Prostate gland (tissue), 2 donors: ENCODE results near the gene PTPRT.

Experiments used
- POLR2A ChIP-seq: fragments of 450-650 bp; IDR thresholded peaks from one replicate; pipeline ENCODE4 v1.6.1; 2016; ENCODE audit warnings: antibody characterized with exemption, mild to moderate bottlenecking
- TF ChIP-seq, protein P1 (sequence below), 4 experiments: fragments of 200-600 bp in 2 of 4; fragments of 450-650 bp in 2 of 4; sonication (generic) in 2 of 4; IDR thresholded peaks; 1 replicate in 3 of 4; 2 replicates in 1 of 4; pipeline ENCODE4 v1.5.1; 2016 to 2019; ENCODE audit warnings: antibody characterized with exemption in 4 of 4, mild to moderate bottlenecking in 2 of 4, moderate library complexity in 2 of 4

DNA sequence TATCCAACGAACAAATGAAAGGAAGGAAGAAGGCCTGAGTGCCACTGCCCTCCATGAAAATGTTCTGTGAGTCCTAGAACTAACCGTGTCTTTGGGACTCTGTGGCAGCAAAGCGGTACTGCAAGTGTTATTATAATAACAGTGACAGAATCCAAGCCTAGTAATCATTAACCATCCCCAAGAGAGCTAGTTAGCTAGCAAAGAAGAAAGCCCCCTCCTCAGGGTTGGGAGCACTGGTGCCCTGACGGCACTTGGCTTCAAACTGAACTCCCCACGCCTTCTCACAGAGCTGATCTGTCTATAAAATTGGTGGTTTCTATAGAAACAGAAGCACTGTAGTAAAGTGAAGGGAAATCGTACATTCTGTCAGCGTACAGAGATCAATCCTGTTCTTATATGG, 239.8 kb downstream of the PTPRT start:
- TF ChIP-seq, protein P1, sequence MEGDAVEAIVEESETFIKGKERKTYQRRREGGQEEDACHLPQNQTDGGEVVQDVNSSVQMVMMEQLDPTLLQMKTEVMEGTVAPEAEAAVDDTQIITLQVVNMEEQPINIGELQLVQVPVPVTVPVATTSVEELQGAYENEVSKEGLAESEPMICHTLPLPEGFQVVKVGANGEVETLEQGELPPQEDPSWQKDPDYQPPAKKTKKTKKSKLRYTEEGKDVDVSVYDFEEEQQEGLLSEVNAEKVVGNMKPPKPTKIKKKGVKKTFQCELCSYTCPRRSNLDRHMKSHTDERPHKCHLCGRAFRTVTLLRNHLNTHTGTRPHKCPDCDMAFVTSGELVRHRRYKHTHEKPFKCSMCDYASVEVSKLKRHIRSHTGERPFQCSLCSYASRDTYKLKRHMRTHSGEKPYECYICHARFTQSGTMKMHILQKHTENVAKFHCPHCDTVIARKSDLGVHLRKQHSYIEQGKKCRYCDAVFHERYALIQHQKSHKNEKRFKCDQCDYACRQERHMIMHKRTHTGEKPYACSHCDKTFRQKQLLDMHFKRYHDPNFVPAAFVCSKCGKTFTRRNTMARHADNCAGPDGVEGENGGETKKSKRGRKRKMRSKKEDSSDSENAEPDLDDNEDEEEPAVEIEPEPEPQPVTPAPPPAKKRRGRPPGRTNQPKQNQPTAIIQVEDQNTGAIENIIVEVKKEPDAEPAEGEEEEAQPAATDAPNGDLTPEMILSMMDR (IDR thresholded peaks at IDR 0.05) = no peak
- TF ChIP-seq POLR2A = no peak
